Immature natural killer cell (primary cell): ENCODE results near the gene CACNA2D1. TPM values are rescaled to one million over a fixed set of nuclear protein-coding genes. Genes with fewer than 3 reads are reported as not detected.

Experiments
- DNase-seq, 3 donors: peaks; one replicate each; pipeline ENCODE4 v3.0.0; 2022; ENCODE audit warnings: mixed read lengths in 1 of 3
- H3K27ac Mint-ChIP-seq, 6 donors: one replicate each; pipeline ENCODE4 v1.8.0; 2020; ENCODE audit warnings: mixed read lengths in 6 of 6, mild to moderate bottlenecking in 5 of 6, inconsistent platforms in 4 of 6, moderate library complexity in 3 of 6
- H3K27me3 Mint-ChIP-seq, 3 donors: one replicate each; pipeline ENCODE4 v1.8.0; 2020 to 2021; ENCODE audit warnings: low read depth in 3 of 3, mild to moderate bottlenecking in 3 of 3, mixed read lengths in 3 of 3, moderate library complexity in 3 of 3, inconsistent platforms in 1 of 3
- H3K36me3 Mint-ChIP-seq, 3 donors: one replicate each; pipeline ENCODE4 v1.8.0; 2020; ENCODE audit warnings: mixed read lengths in 3 of 3, inconsistent platforms in 2 of 3, mild to moderate bottlenecking in 2 of 3
- H3K4me1 Mint-ChIP-seq, 2 donors: one replicate each; pipeline ENCODE4 v1.8.0; 2020; ENCODE audit warnings: inconsistent platforms in 2 of 2, mild to moderate bottlenecking in 2 of 2, mixed read lengths in 2 of 2, moderate library complexity in 1 of 2
- H3K4me3 Mint-ChIP-seq, 5 donors: one replicate each; pipeline ENCODE4 v1.8.0; 2020; ENCODE audit warnings: mild to moderate bottlenecking in 5 of 5, mixed read lengths in 5 of 5, inconsistent platforms in 3 of 5, moderate library complexity in 3 of 5
- H3K9me3 Mint-ChIP-seq, 6 donors: one replicate each; pipeline ENCODE4 v1.8.0; 2020; ENCODE audit warnings: mild to moderate bottlenecking in 6 of 6, mixed read lengths in 6 of 6, inconsistent platforms in 4 of 6, moderate library complexity in 3 of 6
- polyA plus RNA-seq, 3 donors: library from polyadenylated mRNA; unstranded; fragments of 300-500 nt; fragmentation: Illumina TruSeq; gene quantifications; one replicate each; pipeline ENCODE4 v1.2.3, GENCODE V29; 2021

CACNA2D1 gene
- polyA plus RNA-seq, 3 donors from 2014 or later, result not detected

DNA sequence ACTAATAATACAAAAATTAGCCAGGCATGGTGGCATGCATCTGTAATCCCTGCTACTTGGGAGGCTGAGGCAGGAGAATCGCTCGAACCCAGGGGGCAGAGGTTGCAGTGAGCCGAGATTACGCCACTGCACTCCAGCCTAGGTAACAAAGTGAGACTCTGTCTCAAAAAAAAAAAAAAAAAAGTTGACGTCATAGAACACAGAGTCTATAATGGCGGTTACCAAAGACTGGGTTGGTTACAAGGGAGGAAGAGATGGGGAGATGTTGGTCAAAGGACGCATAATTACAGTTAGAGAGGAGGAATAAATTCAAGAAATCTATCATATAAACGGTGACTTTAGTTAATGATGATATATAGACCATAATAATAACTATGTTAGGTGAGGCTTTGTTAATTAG, 364.1 kb downstream of the CACNA2D1 start:
- Mint-ChIP-seq H3K4me3 (no peak overlapping the region), H3K4me1 (no peaks in the 10 kb centered on the region), H3K9me3 (peaks cover 2 to 20% (median 6%) of the 10 kb centered on the region in 6 donors), H3K27ac (no peak overlapping the region), H3K27me3 (peaks cover 0 to 2% (median 0%) of the 10 kb centered on the region in 3 donors), H3K36me3 (no peaks in the 10 kb centered on the region)
- DNase-seq, result no peak

DNA sequence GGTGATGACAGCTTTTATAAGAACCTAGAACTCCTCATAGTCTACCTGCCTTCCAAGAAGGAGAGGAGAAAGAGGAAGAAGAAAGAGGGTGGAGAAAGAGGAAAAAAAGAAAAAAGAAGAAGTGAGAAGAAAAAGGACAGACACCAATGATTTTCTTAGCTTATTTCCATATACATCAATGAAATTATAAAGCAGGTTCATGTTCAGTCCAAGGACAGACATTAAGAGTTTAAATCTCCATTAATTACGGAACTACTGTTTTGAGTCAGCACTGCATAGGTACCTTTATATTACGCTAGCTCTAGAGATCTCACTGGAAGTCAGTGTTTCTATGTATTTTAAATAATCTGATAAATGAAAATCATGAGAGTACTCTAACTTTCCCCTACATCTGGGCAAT, 364.8 kb downstream of the CACNA2D1 start:
- H3K9me3 Mint-ChIP-seq, result peaks cover 2 to 20% (median 6%) of the 10 kb centered on the region in 6 donors
- H3K27me3 Mint-ChIP-seq, result peaks cover 0 to 2% (median 0%) of the 10 kb centered on the region in 3 donors

DNA sequence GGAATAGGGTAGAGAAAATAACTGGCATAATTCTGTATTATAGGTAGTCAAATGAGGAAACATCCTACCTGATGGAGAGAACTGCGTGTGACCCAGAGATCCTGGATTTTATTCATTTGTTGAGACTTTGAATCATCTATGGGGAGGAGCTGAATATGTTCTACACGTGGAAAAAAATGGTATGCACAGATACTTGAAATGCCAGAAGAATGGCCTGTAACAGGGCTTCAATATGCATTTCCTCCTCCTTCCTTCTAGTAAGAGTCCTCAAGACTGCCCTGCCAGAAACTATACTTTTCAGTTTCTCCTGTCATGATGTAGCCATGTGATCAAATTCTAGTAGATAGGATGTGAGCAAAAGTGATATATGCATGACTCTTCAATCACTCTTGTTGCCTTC, 372.1 kb downstream of the CACNA2D1 start:
- Mint-ChIP-seq H3K36me3 (no peaks in the 10 kb centered on the region), H3K4me1 (no peaks in the 10 kb centered on the region), H3K9me3 (peaks cover under 1 to 27% (median 4%) of the 10 kb centered on the region in 6 donors), H3K4me3 (no peak overlapping the region), H3K27me3 (no peaks in the 10 kb centered on the region), H3K27ac (no peak overlapping the region)
- no peak for DNase-seq

More for the DNA sequence above, 364.8 kb downstream of the CACNA2D1 start:
- Mint-ChIP-seq H3K27ac (no peak overlapping the region), H3K36me3 (no peaks in the 10 kb centered on the region), H3K4me3 (no peak overlapping the region), H3K4me1 (no peaks in the 10 kb centered on the region)
- DNase-seq, result no peak

DNA sequence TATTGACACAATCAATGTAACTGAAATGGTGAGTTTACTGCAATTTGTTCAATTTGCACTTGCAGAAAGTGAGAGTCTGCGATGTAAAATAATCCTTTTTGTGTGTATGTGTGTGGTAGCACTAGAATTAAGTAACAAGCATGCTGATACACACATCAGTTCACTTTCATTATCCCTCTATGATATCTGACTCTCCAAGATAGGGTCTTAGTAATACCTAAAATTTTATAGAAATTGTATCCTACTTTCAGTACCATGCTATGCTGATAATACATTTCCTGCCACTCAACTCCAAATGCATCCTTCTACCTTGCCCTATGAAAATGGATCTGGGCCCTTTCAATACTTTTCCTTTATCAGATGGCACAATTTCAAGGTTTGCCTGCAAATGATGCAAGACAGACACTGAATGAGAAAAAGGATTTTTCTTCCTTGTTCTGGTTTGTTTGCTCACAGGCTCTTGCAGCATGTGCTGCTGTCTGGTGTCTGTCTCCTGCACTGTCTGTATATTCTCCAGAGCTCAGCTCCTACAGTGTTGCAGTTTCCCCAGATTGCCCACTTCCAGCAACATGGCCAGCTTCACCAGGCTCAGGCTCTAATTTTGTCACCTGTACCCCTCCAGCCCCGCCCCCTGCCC, 375.8 kb downstream of the CACNA2D1 start:
- Mint-ChIP-seq H3K4me3 (no peak overlapping the region), H3K36me3 (no peaks in the 10 kb centered on the region), H3K9me3 (peaks cover 0 to 33% (median 4%) of the 10 kb centered on the region in 6 donors), H3K27ac (no peak overlapping the region), H3K4me1 (no peaks in the 10 kb centered on the region), H3K27me3 (no peaks in the 10 kb centered on the region)
- DNase-seq, result no peak

DNA sequence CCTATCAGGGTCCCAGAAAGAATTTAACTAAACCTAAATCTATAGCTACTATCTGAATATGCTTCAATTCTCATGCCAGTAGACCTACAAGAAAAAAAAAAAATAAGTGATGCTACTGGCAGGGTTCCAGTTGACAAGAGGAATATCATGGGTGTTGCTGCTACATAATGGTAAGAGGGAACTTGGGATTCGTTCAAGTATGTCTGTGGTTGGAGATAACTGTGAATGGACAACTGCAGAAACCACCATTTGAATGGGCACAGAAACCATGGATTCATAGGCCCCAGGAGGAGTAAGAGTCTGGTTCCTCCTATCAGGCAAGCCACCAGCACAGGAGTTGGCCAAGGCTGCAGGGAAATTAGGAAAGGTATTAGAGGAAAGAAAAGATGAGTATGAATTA, 386.1 kb downstream of the CACNA2D1 start:
- no peak for DNase-seq
- Mint-ChIP-seq H3K27ac (no peak overlapping the region), H3K9me3 (peaks cover 0 to 30% (median 4%) of the 10 kb centered on the region in 6 donors), H3K4me3 (no peak overlapping the region), H3K36me3 (peaks cover 0 to 3% (median 0%) of the 10 kb centered on the region in 3 donors), H3K27me3 (no peaks in the 10 kb centered on the region), H3K4me1 (no peaks in the 10 kb centered on the region)

DNA sequence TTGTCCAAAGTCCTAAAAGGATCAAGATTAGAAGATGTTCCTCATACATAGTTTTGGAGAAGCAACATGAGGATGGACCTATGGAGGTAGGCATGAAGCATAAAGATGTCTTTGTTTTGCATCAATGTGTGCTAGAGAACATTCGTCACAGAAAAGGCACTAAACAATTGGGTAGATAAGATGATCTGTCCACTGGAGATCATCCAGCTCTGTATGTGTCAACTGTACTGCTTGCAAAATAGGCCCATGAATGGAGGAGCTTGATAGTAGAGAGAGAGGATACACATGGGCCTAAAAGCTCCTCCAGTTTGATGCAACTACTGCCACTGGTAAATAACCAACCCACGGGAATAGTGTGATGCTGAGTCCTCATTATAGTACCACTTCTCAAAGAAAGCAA, 387.3 kb downstream of the CACNA2D1 start:
- Mint-ChIP-seq H3K36me3 (no peaks in the 10 kb centered on the region), H3K4me3 (no peak overlapping the region), H3K27ac (no peak overlapping the region), H3K27me3 (no peaks in the 10 kb centered on the region), H3K4me1 (no peaks in the 10 kb centered on the region), H3K9me3 (peaks cover 0 to 30% (median 3%) of the 10 kb centered on the region in 6 donors)
- no peak for DNase-seq

DNA sequence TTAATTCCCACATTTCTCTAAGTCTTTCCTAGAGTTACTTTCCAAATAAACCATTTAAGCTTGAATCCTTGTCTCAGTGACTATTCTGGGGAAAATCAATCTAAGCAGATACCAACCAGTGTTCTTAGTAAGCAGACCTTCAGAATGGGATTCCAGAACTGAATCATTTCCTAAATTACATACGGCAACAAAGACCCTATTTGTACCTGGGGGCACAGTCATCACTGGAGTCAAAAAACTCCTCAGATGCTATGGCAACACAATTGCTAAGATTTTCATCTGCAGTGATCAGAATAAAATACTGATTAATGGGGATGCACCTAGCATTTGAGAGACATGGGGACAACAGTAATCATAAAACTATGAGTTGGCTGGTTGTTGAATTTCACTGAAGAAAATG, 389.0 kb downstream of the CACNA2D1 start:
- DNase-seq, result no peak
- H3K27me3 Mint-ChIP-seq, result no peaks in the 10 kb centered on the region
- no peaks in the 10 kb centered on the region for H3K36me3 Mint-ChIP-seq
- peaks cover 0 to 30% (median 3%) of the 10 kb centered on the region in 6 donors for H3K9me3 Mint-ChIP-seq
- H3K4me1 Mint-ChIP-seq, result no peaks in the 10 kb centered on the region
- H3K4me3 Mint-ChIP-seq, result no peak overlapping the region
- no peak overlapping the region for H3K27ac Mint-ChIP-seq

DNA sequence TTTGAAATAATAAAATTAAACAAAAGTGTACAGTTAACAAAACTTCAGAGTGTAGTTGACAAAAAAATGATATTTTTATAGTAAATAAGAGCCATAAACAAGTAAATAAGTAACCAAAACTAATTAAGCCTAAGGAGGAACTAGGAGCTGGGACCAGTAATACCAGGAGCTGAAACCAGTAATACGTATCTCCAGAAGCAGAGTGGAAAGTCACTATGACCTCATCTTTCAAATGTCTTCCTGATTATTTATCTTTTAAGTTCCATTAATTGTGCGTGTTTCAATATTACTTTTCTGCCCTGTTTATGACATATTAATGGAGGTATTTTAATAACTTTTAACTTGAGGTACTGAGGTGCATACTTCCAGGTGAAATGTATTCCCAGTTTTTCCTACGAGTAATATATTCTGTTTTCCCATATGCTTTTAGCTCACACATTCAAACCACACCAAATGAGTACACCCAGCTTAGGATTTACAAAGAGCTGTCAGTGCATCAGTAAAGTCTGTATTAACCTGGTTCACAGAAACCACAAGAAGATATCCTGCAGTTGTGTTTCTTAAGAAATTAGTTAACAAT, 390.0 kb downstream of the CACNA2D1 start:
- no peak for DNase-seq
- Mint-ChIP-seq H3K27ac (no peak overlapping the region), H3K4me1 (no peaks in the 10 kb centered on the region), H3K36me3 (no peaks in the 10 kb centered on the region), H3K4me3 (no peak overlapping the region), H3K27me3 (no peaks in the 10 kb centered on the region), H3K9me3 (peaks cover 0 to 30% (median 3%) of the 10 kb centered on the region in 6 donors)

DNA sequence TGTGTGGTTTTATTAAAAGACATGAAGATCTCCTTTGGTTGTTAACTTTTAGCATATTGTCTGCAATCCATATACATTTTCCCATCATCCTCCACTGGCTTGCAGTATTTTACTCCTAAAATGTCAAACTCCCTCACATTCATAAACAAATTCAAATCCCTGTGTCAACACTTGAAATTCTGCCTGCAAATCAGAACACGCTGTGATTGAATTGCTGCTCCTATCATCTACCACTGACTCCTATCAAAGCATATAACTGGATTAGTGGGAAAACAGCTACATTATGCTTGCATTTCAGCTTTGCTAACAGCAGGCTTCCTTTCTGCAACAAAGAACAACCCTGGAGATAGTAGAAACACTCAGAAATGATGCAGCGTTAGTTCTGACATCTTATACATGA, 392.0 kb downstream of the CACNA2D1 start:
- Mint-ChIP-seq H3K4me3 (no peak overlapping the region), H3K27ac (no peak overlapping the region), H3K9me3 (peaks cover 0 to 23% (median 3%) of the 10 kb centered on the region in 6 donors), H3K36me3 (no peaks in the 10 kb centered on the region), H3K4me1 (no peaks in the 10 kb centered on the region), H3K27me3 (no peaks in the 10 kb centered on the region)
- no peak for DNase-seq

DNA sequence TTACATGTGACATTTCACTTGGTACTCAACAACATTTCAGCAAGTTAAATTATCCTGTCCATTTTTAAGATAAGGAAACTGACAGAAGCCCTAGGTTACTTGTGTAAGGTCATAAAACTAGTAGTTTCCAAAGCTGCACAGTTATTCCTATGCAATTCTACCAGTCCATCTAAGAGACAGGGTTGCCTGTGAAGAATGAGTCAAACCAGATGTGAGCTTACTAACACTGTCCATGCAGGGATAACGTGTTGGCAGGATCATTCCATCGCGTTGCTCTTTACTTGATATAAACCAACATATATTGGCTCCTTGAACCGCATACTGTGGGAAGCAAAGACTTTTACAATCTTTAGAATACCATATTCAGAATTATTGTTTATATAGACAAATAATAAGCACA, 392.8 kb downstream of the CACNA2D1 start:
- Mint-ChIP-seq H3K4me1 (no peaks in the 10 kb centered on the region), H3K27ac (no peak overlapping the region), H3K27me3 (no peaks in the 10 kb centered on the region), H3K4me3 (no peak overlapping the region), H3K36me3 (no peaks in the 10 kb centered on the region), H3K9me3 (peaks cover 0 to 16% (median 2%) of the 10 kb centered on the region in 6 donors)
- no peak for DNase-seq

DNA sequence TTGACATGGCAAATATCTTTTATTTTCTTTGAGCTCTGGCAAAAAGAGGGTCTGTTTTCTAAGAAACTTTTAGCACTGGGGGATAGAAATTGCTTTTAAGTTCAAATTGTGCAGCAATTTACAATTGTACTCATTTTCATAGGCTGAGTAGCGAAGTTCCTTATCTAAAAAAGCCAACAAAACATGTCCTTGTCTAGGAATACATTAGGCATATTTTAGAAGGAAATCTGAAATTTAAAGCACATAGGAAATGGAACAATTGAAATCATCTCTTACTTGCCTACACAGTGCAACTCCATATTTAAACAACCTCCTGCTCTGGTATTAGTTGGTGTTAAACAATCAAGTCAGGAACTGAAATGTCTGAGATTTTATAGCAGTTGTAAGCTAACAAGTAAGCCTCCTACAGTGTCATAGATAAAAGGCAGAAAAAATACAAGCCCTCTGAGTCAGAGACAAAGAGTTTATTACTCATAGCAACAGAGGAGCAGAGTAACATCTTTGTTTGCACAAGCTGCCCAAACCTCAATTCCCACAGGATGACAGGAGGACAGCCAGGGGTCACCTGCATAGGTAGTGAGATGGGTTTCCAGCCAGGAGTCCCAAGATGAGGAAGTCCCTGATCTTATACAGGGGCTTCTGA, 393.6 kb downstream of the CACNA2D1 start:
- Mint-ChIP-seq H3K27me3 (no peaks in the 10 kb centered on the region), H3K9me3 (peaks cover 0 to 16% (median 0%) of the 10 kb centered on the region in 6 donors), H3K4me3 (no peak overlapping the region), H3K36me3 (no peaks in the 10 kb centered on the region), H3K27ac (no peak overlapping the region), H3K4me1 (no peaks in the 10 kb centered on the region)
- DNase-seq, result no peak

DNA sequence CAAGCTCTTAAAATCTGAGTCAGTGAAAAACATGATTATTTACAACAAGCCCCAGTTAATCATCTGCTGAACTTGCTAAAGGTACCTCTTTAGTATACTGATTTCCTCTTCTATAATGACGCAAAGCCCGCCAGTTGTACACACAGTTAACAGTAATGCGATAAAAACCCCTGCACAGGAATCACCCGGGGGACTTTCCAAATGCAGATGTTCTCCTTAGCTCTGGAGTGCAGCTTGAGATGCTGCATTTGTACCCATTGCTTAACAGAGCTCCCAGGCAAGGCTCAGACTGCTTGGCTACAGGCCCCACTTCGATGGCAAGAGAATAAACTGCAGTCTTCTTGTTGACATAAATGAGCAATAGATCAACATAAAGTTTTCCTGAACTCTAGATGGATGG, 394.1 kb downstream of the CACNA2D1 start:
- Mint-ChIP-seq H3K27ac (no peak overlapping the region), H3K4me3 (no peak overlapping the region), H3K36me3 (no peaks in the 10 kb centered on the region), H3K4me1 (no peaks in the 10 kb centered on the region), H3K27me3 (no peaks in the 10 kb centered on the region), H3K9me3 (peaks cover 0 to 12% (median 0%) of the 10 kb centered on the region in 6 donors)
- no peak for DNase-seq

DNA sequence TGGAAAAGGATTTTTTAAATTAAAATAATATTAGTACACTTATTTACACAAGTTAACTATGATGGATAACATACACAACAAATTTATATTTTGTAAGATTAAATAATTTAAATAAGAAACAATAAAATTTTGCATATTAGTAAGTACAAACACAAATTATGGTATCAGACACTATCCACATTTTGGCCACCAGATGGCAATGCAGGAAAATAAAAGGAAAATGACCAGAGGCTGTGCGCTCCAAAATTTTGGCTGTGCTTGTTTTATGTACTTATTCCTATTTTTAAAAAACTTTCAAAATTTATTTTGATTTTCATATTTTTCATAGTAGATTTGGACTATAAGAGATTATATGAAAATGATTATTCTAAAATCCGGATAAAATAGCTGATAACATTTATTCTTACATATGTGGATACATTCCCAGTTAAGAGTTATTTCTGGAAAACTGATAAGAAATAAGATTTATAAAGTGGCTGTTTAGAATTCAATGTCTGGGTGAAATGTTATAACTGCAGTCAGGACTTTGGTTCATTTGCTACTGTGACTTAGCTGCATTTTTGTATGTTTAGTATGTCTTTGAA, 399.0 kb downstream of the CACNA2D1 start:
- H3K4me1 Mint-ChIP-seq, result no peaks in the 10 kb centered on the region
- peaks cover 0 to 26% (median 0%) of the 10 kb centered on the region in 6 donors for H3K9me3 Mint-ChIP-seq
- no peaks in the 10 kb centered on the region for H3K36me3 Mint-ChIP-seq
- H3K27ac Mint-ChIP-seq, result no peak overlapping the region
- H3K4me3 Mint-ChIP-seq, result no peak overlapping the region
- no peak for DNase-seq
- no peaks in the 10 kb centered on the region for H3K27me3 Mint-ChIP-seq

DNA sequence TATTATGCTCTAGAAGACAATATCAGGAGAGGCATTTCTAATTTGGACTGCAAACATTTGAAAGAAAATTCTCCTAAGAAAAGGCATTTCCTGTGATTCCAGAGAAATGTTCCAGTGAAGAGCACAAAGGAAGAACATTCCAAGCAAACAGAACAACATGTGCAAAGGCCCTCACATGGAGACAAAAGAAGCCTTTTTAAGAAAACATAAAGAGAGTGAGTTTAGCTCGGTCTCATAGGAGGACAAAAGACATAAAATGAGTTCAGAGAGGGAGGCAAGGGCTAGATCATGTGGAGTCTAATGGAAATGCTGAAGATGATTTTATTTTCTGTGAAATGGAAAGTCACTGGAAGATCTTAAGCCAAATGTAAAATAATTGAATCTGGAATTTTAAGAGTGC, 404.0 kb downstream of the CACNA2D1 start:
- Mint-ChIP-seq H3K36me3 (no peaks in the 10 kb centered on the region), H3K9me3 (peaks cover 0 to 36% (median 2%) of the 10 kb centered on the region in 6 donors), H3K4me3 (no peak overlapping the region), H3K4me1 (no peaks in the 10 kb centered on the region), H3K27ac (no peak overlapping the region), H3K27me3 (peaks cover 0 to 2% (median 0%) of the 10 kb centered on the region in 3 donors)
- DNase-seq, result no peak
